Sigmoid colon (tissue), 3 donors: Measurements from ENCODE around the gene TRIP6.

Experiments used
- POLR2A ChIP-seq, 2 donors: fragments of 450-650 bp; IDR thresholded peaks; one replicate each; pipeline ENCODE4 v1.6.1; 2016; ENCODE audit warnings: antibody characterized with exemption in 2 of 2, mild to moderate bottlenecking in 2 of 2, moderate library complexity in 2 of 2
- TF ChIP-seq, protein P1 (sequence below), 4 experiments: fragments of 450-650 bp in 3 of 4; fragments of 200-600 bp in 1 of 4; IDR thresholded peaks; one replicate each; pipeline ENCODE4 v1.5.1; 2016 to 2019; ENCODE audit warnings: antibody characterized with exemption in 4 of 4, mild to moderate bottlenecking in 3 of 4, moderate library complexity in 2 of 4

DNA sequence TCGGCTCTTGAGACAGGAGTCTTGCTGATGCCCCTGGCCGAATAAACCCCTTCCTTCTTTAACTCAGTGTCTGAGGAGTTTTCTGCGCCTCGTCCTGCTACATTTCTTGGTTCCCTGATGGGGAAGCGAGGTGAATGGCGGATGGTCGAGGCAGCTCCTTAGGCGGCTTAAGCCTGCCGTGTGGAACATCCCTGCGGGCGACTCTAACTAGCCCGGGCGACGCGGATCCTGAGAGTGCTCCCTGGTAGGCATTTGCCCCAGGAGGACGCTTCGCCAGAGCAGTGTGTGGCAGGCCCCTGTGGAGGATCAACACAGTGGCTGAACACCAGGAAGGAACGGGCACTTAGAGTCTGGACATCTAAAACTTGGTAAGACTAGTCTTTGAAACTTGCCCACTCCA is 27.8 kb upstream of the TRIP6 start:
- TF ChIP-seq, protein P1, sequence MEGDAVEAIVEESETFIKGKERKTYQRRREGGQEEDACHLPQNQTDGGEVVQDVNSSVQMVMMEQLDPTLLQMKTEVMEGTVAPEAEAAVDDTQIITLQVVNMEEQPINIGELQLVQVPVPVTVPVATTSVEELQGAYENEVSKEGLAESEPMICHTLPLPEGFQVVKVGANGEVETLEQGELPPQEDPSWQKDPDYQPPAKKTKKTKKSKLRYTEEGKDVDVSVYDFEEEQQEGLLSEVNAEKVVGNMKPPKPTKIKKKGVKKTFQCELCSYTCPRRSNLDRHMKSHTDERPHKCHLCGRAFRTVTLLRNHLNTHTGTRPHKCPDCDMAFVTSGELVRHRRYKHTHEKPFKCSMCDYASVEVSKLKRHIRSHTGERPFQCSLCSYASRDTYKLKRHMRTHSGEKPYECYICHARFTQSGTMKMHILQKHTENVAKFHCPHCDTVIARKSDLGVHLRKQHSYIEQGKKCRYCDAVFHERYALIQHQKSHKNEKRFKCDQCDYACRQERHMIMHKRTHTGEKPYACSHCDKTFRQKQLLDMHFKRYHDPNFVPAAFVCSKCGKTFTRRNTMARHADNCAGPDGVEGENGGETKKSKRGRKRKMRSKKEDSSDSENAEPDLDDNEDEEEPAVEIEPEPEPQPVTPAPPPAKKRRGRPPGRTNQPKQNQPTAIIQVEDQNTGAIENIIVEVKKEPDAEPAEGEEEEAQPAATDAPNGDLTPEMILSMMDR (IDR thresholded peaks at IDR 0.05): no peak
- no peak for TF ChIP-seq POLR2A (IDR thresholded peaks at IDR 0.05)
